ENCODE data around the gene MTA3. TPM values are rescaled to one million over a fixed set of nuclear protein-coding genes. Genes with fewer than 3 reads are reported as not detected.
"Not testable (repeated sequence)": the region's sequence is repeated elsewhere in the genome, so short reads cannot be mapped to it uniquely, and the experiment has no call there.

MTA3 gene
- total RNA-seq, 1 donor from 2014 or later, result 23.5 TPM

GRCh38 chr2:42636934-42637333 lies 68.5 kb downstream of the MTA3 start:
- Histone ChIP-seq H3K27ac (no peak overlapping the region), H3K9me3 (no peaks in the 10 kb centered on the region), H3K36me3 (no peaks in the 10 kb centered on the region), H3K4me1 (no peaks in the 10 kb centered on the region), H3K27me3 (ENCODE audit: low read depth) (no peaks in the 10 kb centered on the region), H3K4me3 (no peak overlapping the region)
- no peak for ATAC-seq
- intact Hi-C loops (cut with DNase I), result no loop called here
- DNase-seq, result no peak
- TF ChIP-seq CTCF (IDR thresholded peaks at IDR 0.05), result no peak

DNA sequence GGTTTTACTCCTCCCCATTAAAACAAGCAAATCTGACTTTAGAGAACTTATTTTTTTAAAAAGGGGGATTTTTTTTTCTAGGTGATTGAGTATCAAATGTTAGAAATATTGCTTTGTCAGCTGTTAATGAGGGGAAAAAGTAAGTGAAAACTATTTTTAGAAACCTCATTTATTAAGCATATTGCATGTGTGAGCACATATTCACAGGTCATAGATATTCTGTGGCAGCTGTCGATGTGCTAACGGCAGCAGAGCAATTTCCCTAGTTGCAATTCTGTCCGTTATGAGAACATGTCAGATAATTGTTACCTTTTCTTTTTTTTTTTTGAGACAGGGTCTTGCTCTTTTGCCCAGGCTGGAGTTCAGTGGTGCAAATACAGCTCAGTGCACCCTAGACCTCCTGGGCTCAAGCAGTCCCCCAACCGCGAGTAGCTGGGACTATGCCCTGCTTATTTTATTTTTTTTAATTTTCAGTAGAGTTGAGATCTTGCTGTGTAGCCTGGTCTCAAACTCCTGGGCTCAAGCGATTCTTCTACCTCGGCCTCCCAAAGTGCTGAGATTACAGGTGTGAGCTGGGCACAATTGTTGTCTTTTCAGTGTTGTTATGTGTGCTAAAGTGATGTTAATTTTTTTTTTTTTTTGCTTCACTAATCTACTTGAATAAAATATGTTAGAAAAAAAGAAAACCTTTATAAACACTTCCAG lies 69.8 kb downstream of the MTA3 start:
- no peak for TF ChIP-seq CTCF (IDR thresholded peaks at IDR 0.05)
- DNase-seq, result no peak
- Histone ChIP-seq H3K27ac (no peak overlapping the region), H3K27me3 (ENCODE audit: low read depth) (no peaks in the 10 kb centered on the region), H3K4me1 (no peaks in the 10 kb centered on the region), H3K36me3 (no peaks in the 10 kb centered on the region), H3K9me3 (no peaks in the 10 kb centered on the region), H3K4me3 (no peak overlapping the region)
- ATAC-seq, result no peak
- intact Hi-C loops (cut with DNase I), result no loop called here

DNA sequence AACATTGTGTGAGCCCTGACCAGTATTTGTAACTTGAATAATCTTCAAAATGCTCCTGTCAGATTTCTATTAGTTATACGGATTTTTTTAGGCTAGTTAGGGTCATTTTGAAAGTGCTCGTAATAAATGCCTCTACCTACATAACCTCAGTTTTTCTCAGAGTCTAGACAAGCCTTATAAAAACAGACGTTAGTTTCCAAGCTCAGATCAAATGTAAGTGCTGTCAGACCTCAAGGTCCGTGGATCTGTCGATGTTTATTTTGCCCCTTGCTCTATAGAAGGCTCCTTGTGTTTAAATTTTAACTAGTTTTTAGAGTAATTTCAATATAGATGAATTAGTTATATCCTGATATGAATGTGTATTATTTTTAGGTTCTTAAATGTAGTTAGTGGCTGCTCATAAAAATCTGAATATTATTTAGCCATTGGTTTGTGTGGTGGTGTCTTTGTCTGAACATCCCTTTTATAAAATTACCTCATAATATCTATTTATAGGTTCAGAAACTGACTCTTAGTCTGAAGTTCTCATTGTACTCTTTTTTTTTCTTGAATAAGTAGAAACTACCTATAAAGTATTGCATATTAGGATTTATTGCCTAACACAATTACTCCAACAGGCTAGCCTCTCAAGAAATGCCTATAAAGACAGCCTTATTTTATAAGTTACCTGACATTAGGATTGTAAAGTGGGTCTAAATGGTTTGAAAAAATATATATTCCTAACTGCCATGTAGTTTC lies 71.1 kb downstream of the MTA3 start:
- no peak for TF ChIP-seq CTCF (IDR thresholded peaks at IDR 0.05)
- no peaks in the 10 kb centered on the region for H3K9me3 ChIP-seq
- DNase-seq (no peak), ATAC-seq (no peak)
- H3K36me3 ChIP-seq, result peaks cover 5% of the 10 kb centered on the region
- H3K4me3 ChIP-seq, result no peak overlapping the region
- no peak overlapping the region for H3K27ac ChIP-seq
- intact Hi-C loops (cut with DNase I), result no loop called here
- no peaks in the 10 kb centered on the region for H3K27me3 ChIP-seq (ENCODE audit: low read depth)
- no peaks in the 10 kb centered on the region for H3K4me1 ChIP-seq

GRCh38 chr2:42640261-42640660 lies 71.8 kb downstream of the MTA3 start:
- no peak for ATAC-seq
- DNase-seq, result no peak
- H3K27ac ChIP-seq, result no peak overlapping the region
- H3K9me3 ChIP-seq, result no peaks in the 10 kb centered on the region
- peaks cover 7% of the 10 kb centered on the region for H3K36me3 ChIP-seq
- intact Hi-C loops (cut with DNase I), result no loop called here
- H3K4me3 ChIP-seq, result no peak overlapping the region
- H3K4me1 ChIP-seq, result no peaks in the 10 kb centered on the region
- no peak for TF ChIP-seq CTCF (IDR thresholded peaks at IDR 0.05)
- no peaks in the 10 kb centered on the region for H3K27me3 ChIP-seq (ENCODE audit: low read depth)

GRCh38 chr2:42642371-42642770 lies 73.9 kb downstream of the MTA3 start:
- intact Hi-C loops (cut with DNase I); H3K4me1 ChIP-seq; H3K4me3 ChIP-seq; H3K27me3 ChIP-seq (ENCODE audit: low read depth); ATAC-seq; H3K9me3 ChIP-seq; DNase-seq; H3K36me3 ChIP-seq; H3K27ac ChIP-seq: not testable (repeated sequence)

DNA sequence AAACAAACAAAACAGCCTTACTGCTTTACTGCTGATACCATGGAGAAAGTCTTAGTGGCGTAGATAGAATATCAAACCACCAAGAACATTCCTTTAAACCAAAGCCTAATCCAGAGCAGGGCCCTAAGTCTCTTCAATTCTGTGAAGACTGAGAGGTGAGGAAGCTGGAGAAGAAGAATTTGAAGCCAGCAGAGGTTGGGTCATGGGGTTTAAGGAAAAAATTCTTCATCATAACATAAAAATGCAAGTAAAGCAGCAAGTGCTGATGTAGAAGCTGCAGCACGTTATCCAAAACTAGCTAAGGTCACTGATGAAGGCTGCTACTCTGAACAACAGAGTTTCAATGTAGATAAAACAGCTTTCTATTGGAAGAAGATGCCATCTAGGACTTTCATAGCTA lies 77.1 kb downstream of the MTA3 start:
- Histone ChIP-seq H3K4me3 (no peak overlapping the region), H3K9me3 (no peaks in the 10 kb centered on the region), H3K36me3 (peaks cover 7% of the 10 kb centered on the region), H3K27me3 (ENCODE audit: low read depth) (no peaks in the 10 kb centered on the region), H3K27ac (no peak overlapping the region), H3K4me1 (no peaks in the 10 kb centered on the region)
- no peak for TF ChIP-seq CTCF (IDR thresholded peaks at IDR 0.05)
- DNase-seq (no peak), ATAC-seq (no peak)
- intact Hi-C loops (cut with DNase I), result no loop called here

All from lower lobe of right lung (tissue), 2 donors.